Suprapubic skin (tissue), 4 donors: Measurements from ENCODE around the gene RCOR1.

Experiments
- CTCF ChIP-seq, 2 donors: fragments of 200-600 bp in 1 of 2; fragments of 450-650 bp in 1 of 2; sonication (generic) in 1 of 2; IDR thresholded peaks; one replicate each; pipeline ENCODE4 v1.5.1; 2016 to 2019; ENCODE audit warnings: antibody characterized with exemption in 2 of 2, mild to moderate bottlenecking in 1 of 2, moderate library complexity in 1 of 2
- EP300 ChIP-seq: sonication (generic); formaldehyde crosslinking; IDR thresholded peaks from one replicate; pipeline ENCODE4 v1.6.1; 2017; ENCODE audit warnings: antibody characterized with exemption
- POLR2A ChIP-seq, 2 donors: fragments of 450-650 bp; IDR thresholded peaks; one replicate each; pipeline ENCODE4 v1.6.1; 2017; ENCODE audit warnings: antibody characterized with exemption in 2 of 2, mild to moderate bottlenecking in 2 of 2, moderate library complexity in 2 of 2
- POLR2AphosphoS5 ChIP-seq, 3 donors: sonication (generic); formaldehyde crosslinking; IDR thresholded peaks; one replicate each; pipeline ENCODE4 v1.6.1; 2017; ENCODE audit warnings: antibody characterized with exemption in 3 of 3

- no peak for TF ChIP-seq CTCF (IDR thresholded peaks at IDR 0.05)
- TF ChIP-seq EP300: no peak
- TF ChIP-seq POLR2A (IDR thresholded peaks at IDR 0.05): no peak
- no peak for TF ChIP-seq POLR2AphosphoS5 (IDR thresholded peaks at IDR 0.05)
Measured at GRCh38 chr14:102754370-102755262, 162.2 kb downstream of the RCOR1 start.
